DMS 273 (cell line): ENCODE measurements around the gene PPIL1.

Source experiments
- DNase-seq: peaks from one replicate; lab custom pipeline; 2025; ENCODE audit not compliant: unreplicated experiment; lab: John Stamatoyannopoulos, UW

Gene PPIL1

DNA sequence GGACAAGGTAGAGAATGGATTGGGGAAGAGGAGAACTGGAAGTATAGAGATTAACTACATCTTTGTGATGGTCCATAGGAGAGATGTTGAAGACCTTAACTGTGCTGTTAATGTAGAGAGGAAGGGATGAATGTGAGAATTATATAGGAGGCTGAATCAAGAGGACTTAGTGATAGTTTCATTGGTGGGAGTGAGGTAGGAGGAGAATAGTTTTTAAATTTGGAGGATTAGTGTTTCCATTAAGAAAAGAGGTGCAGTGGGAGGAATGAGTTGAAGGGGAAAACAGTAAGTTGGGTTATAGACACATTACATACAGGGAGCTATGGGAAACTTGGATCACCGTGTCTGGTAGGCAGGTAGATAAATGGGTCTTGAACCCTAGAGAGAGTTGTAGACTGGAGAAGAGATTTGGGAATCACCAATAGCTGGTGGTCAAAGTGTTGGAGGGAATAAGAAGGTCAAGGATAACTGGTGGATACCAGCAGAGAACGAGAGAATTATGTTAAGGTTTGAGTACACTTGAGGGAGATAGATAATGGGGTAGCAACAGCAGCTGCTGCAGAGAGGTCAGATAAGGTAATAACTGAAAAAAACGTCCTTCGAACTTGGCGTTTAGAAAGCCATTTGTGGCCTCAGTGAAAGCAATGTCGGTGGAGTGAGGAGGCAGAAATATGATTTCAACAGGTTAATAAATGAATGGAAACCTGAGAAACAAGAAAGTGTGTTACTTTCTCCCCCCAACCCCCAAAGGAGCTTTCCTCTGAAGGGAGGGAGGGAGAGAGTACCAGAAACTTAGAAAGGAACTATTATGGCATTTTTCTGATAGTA is 14.3 kb upstream of the PPIL1 start:
- peak; percentile 59 for DNase-seq

GRCh38 chr6:36888115-36888643 is 13.6 kb upstream of the PPIL1 start:
- DNase-seq: no peak

- DNase-seq: no peak
These were observed 12.5 kb upstream of the PPIL1 start for GRCh38 chr6:36886950-36887618.

DNA sequence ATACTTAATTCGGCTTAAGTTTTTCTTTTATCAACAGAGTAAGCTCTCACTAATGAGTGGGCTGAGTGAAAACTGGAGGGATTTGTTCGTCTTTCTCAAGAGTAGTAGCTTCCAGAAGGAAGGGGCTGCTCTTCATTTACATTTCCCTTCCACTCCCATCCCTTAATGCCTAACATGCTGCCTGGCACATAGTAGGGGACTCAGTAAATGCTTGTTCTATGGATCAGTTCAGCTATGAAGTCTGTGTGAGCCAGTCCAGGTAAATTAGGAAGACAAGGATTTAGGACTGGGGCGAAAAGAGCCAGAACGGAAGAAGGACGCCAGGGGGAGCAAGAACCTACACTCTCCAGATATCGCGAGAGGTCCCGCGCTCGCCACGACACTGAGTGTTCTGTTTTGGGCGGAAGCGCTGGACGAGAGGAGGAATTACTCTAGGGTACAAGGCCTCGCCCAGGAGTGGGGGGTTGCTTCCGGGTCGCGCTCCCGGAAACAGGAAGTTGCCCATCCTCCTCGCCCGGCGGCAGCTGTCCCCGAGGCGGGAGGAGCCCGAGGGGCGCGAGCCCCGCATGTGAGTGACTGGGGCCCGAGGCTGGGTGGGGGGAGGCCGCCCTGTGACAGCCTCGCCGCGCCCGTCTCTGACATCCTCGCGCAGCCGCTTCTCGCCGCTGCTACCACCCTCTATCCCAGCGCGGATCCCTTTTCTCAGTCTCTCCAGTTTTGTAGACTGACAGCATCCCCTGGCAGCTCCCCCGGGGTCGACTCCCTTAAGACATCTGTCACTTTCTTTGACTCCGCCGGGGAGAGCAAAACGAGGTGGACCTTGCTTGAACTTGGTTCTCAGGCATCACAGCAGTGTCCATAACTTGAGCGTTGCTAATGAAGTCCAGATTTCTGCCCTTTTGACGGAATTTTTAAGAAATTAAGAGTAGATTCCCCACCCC is 11.1 kb upstream of the PPIL1 start, which contains the start of gene C6orf89:
Gene C6orf89 (plus strand): TSS at position 492 of the 941 bp plus-strand sequence. CDS start 13,493 bp downstream, outside the sequence.
- DNase-seq: peak; percentile 100

- DNase-seq: no peak
These were observed 10.0 kb upstream of the PPIL1 start for GRCh38 chr6:36884610-36885009.

DNA sequence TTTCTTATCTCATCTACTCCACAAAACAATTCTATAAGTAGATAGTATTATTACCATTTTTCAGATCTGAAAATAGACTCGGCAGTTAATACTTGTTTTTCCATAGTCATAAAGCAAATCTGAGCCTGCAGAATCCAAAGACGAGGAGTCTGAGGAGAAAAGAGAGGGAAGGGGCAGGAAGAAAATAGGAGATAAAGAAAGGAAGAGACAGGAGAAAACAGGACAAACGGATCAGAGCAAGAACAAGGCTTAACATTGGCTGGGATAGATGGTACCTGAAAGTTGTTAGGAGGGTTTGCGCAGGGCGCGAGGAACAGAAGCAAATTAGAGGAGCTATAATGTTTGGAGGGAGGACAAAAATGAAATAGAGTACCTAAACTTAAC is 639 bp upstream of the PPIL1 start:
- DNase-seq: no peak

- peak; percentile 54 for DNase-seq
These were observed 776 bp downstream of the PPIL1 start for GRCh38 chr6:36873612-36874442.

DNA sequence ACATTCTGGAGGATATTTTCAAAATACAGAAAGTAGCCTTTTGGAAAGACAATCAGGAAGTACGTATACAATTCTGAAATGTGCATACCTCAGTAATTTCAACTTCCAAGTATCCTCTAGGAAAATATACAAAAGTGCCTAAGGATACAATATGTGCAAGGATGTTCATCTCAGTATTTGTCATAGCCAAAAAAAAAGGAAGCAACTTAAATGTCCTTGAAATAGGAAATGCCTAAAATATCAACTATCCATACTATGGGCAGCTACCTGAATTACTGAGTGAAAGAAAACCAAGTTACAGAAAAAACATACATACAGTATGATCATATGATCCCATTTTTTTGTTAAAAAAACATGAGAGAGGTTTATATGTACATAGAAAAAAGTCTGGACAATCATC is 1.5 kb downstream of the PPIL1 start:
- DNase-seq: no peak

GRCh38 chr6:36871686-36872085 is 2.9 kb downstream of the PPIL1 start:
- no peak for DNase-seq

DNA sequence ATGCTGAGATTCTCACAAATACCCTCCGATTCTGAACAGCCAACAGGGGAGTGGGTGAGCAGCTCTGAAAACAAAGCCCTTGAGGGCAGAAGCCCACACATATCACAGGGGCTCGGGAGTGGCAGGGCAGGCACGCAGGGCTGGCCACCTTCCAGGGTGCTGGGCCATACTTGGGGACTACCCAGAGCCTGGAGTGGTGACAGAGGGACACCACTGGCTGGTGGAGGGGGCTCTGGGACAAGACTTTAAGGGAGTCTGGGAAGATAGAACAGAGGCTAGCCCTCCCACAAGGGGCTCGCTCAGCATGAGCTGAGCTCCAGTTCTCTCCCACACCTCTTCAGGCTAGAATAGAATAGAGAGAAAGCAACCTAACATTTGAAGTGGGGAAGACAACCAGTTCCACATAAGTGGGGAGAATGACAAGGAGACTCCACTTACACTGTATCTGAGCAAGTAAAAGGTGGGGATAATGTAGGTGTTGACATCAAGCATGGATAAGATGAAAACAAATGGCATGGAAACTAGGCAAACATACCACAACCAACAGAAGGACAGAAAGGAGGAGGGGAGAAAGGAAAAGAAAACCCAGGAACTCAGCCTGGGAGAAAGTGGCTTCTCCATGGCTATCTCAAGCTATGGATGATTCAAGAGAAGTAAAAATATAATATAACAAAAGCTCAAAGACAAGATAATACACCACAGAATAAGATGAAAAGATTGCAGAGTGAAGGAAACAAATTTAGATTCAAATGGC is 7.0 kb downstream of the PPIL1 start:
- DNase-seq: no peak

DNA sequence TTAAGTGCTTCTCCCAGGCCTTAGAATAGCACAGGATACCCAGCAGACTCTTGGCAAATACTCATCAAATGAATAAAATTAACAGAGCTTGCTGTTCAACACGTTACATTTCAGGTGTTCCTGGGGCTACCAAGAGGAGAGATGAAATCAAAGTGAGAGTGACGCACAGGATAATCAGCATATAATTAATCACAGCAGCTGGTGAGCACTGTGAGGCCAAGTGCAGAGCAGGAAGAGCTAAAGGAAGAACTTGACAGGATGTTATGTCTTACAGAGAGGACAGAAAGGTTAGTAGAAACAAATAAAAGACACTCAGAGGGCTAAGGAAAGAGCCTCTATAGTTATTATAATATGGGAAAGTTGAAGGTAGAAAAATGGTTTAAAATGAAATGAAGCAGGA is 8.8 kb downstream of the PPIL1 start:
- no peak for DNase-seq

DNA sequence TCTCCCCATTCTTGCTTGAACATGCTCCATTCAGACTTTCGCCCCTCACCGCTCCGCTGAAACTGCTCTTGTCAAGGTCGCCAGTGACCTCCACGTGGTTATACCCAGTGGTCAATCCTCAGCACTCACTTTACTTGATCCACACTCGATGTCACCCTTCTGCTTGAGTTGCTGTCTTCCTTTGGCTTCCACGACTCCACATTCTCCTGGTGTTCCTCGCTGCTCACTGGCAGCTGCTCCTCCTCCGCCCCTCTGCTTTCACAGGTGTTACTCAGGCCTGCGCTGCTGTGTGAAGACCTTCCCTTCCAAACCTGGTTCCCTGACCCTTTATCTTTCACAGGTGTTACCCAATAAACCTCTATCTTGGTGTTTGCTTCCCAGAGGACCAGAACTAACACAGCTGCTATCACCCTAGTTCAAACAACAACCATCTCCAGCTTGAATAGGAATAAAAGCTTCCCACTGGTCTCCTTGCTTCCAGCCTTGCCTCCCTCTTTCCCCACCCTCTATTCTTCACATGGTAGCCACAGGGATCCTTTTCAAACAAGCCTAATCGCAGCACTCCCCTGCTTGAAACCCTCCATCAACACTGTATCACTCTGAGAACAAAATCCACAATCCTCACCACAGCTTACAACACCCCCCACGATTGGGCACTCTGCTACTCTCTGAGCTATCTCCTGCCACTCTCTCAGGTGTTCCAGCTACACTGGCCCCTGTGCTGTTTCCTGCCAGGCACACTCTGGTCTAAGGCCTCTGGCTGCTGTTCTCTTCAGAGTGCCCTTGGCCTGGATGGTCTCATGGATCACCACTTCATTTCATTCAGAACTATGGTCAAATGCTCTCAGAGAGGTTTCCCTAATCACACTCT is 10.7 kb downstream of the PPIL1 start:
- no peak for DNase-seq

- DNase-seq: no peak
These were observed 11.7 kb downstream of the PPIL1 start for GRCh38 chr6:36862848-36863382.

GRCh38 chr6:36862164-36862847 is 12.3 kb downstream of the PPIL1 start:
- no peak for DNase-seq

- DNase-seq: no peak
These were observed 14.5 kb downstream of the PPIL1 start for GRCh38 chr6:36860126-36860525.

DNA sequence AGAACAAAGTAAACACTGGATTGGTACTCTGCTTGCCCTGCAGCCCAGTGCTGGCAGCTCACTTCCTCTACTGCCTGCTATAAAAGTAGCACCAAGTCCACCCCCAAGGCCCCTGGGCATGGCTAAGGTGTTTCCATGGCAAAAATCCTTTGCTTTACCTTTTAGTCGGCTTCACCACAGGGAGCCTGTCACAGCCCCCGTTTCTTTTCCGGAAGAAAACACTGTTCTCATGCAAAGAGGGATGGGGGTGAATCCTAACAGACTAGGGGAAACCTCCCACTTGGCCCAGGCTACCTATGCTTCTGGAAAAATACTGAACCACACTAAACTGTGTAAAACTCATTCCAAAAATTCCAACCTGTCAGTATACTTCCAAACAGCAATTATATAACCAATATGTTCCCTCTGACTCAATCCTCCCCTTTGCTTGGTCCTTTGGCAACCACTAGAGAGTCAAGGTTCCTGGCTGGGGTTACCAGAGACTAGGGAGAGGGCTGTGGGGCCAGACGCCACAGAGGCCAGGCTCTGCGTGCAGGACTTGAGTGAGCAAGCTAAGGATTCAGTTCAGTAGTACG is 16.1 kb downstream of the PPIL1 start:
- no peak for DNase-seq

DNA sequence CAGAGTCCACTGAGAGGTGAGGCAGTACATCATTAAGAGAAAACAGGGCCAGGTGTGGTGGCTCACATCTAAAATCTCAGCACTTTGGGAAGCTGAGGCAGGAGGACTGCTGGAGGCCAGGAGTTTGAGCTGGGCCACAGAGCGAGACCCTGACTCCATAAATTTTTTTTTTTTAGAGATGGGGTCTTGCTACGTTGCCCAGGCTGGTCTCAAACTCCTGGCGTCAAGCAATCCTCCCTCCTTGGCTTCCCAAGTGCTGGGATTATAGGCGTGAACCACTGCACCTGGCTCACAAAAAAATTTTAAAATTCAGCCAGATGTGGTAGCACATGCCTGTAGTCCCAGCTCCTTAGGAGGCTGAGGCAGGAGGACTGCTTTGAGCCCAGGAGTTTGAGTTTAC is 17.3 kb downstream of the PPIL1 start:
- DNase-seq: no peak
